ENCODE results near the gene SIRT7. TPM values are rescaled to one million over a fixed set of nuclear protein-coding genes. Genes with fewer than 3 reads are reported as not detected.

The SIRT7 gene
- total and polyA plus RNA-seq, 11 donors: 3.6 to 13.2 (median 6.8) TPM

DNA sequence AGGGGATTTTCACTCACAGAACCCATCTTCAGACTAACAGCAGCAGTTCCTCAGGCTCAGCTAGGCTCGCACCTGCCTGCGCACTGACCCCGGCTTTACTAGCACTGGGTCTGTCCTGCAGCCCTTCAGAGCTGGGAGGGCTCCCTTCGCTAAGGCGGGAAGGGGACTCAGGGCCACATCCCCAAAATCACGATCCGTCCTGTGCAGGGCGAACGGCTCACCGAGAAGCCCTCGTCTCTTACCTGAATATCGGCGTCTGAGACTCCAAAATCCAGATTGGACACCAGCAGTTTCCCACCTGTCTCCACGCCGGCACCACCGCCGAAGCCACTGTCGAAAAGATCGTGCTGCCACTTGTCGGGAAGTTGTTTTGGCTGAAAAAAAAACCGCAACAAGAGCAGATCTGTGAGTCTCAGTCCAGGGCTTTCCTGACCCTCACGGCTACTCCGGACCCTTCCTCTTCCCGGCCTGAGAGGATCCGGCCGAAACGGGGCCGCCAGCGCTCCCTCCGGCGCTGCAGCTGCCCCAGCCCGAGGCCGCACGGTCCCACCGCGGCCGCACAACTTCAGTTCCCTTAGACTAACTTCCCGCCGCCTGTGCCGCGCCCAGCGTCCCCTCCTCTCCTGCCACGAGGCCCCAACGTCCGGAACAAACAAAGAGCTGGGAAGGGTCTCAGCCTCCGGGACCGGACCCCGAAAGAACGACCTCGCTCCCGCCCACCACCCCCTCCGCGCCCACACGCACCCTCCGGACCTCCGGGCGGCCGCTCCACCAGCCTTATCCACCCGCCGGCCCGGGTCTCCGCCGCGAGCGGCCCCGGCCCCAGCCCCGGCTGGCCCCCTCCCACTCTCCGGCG is 27.3 kb downstream of the SIRT7 start:
- H3K9me3 ChIP-seq: no peaks in the 10 kb centered on the region
- H3K4me1 ChIP-seq: peaks cover 7 to 34% (median 21%) of the 10 kb centered on the region in 12 donors
- intact Hi-C loops (cut with DNase I): loop anchor here in 1 of 10 donors (1.0 kb wide), 1 partner anchor 21 kb away; the partner anchor contains the start of gene PCYT2
- TF ChIP-seq, protein P1, sequence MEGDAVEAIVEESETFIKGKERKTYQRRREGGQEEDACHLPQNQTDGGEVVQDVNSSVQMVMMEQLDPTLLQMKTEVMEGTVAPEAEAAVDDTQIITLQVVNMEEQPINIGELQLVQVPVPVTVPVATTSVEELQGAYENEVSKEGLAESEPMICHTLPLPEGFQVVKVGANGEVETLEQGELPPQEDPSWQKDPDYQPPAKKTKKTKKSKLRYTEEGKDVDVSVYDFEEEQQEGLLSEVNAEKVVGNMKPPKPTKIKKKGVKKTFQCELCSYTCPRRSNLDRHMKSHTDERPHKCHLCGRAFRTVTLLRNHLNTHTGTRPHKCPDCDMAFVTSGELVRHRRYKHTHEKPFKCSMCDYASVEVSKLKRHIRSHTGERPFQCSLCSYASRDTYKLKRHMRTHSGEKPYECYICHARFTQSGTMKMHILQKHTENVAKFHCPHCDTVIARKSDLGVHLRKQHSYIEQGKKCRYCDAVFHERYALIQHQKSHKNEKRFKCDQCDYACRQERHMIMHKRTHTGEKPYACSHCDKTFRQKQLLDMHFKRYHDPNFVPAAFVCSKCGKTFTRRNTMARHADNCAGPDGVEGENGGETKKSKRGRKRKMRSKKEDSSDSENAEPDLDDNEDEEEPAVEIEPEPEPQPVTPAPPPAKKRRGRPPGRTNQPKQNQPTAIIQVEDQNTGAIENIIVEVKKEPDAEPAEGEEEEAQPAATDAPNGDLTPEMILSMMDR (IDR thresholded peaks at IDR 0.05): no peak
- TF ChIP-seq POLR2A (IDR thresholded peaks at IDR 0.05): no peak
- ATAC-seq (no peak), DNase-seq (peak in 1 of 5 donors; percentile 60)
- WGBS, 4 donors: 7 to 12% (median 8%) methylated on average over 45 to 69 of the region's 69 CpGs
- H3K27me3 ChIP-seq: no peaks in the 10 kb centered on the region
- peaks cover 0 to 70% (median 62%) of the 10 kb centered on the region in 9 donors for H3K36me3 ChIP-seq
- peak overlapping the region in 11 of 12 donors; percentile 64 to 97 (median 93) for H3K27ac ChIP-seq
- H3K4me3 ChIP-seq: peak overlapping the region; percentile 56 to 99 (median 94)

DNA sequence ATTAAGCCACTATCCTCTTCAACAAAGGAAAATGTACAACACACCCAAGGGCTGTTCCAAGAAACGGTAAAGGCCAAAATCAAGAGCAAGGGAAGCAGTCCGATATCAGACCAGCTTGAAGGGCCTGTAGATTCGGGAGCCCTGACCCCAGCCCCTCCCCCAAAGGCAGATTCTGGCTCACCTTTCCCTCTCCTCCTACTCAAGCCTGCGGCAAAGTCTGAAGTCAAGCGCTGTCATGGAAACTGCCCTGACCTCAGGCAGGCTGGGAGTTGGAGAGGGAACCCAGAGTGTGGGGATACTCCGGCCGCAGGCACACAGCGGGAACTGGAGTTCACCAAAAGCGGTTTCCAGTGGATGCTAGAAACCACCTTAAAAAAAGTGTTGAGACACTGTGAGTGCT is 28.4 kb downstream of the SIRT7 start:
- ATAC-seq (no peak), DNase-seq (peak in 1 of 5 donors; percentile 30)
- Histone ChIP-seq H3K9me3 (no peaks in the 10 kb centered on the region), H3K27ac (no peak overlapping the region), H3K4me1 (peaks cover 7 to 41% (median 24%) of the 10 kb centered on the region in 12 donors), H3K36me3 (peaks cover 0 to 70% (median 55%) of the 10 kb centered on the region in 9 donors), H3K27me3 (no peaks in the 10 kb centered on the region), H3K4me3 (peak overlapping the region in 6 of 12 donors; percentile 91 to 99 (median 98))
- 85 to 92% (median 90%) methylated on average over 9 of the region's 9 CpGs for WGBS, 4 donors
- intact Hi-C loops (cut with DNase I): no loop called here
- no peak for TF ChIP-seq POLR2A (IDR thresholded peaks at IDR 0.05)
- TF ChIP-seq, protein P1 (IDR thresholded peaks at IDR 0.05): no peak

DNA sequence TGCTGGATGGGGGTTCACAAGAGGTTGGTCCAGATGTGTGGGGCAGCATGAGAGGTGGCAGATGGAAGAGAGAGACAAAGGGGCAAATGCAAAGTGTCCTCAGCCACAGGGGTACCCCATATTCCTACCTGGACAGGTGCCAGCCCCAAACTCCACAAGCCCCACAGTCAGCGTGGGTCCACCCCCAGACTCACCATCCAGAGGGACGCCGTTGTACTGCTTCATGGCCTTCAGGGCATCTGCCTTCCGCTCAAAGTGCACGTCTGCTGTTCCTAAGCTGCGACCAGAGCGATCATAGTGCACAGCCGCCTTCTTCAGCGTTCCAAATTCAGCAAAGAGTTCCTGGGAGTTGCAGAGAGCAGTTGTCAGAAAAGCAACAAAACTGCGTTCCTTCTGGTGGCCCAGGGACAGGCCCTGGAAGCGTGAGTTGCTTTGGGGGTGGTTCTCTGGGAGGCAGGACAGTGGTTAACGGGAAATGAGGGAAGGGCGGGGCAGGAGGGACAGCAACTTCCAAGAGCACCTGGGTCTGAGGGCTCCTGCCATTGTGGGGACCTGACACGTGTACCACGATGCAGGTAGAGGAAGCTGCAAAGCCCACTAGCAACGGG is 28.9 kb downstream of the SIRT7 start:
- peaks cover 7 to 45% (median 27%) of the 10 kb centered on the region in 12 donors for H3K4me1 ChIP-seq
- peaks cover 0 to 68% (median 55%) of the 10 kb centered on the region in 9 donors for H3K36me3 ChIP-seq
- 90 to 92% (median 92%) methylated on average over 9 to 16 of the region's 16 CpGs for WGBS, 4 donors
- DNase-seq (peak in 1 of 5 donors; percentile 33), ATAC-seq (no peak)
- no peaks in the 10 kb centered on the region for H3K9me3 ChIP-seq
- no peaks in the 10 kb centered on the region for H3K27me3 ChIP-seq
- intact Hi-C loops (cut with DNase I): no loop called here
- no peak overlapping the region for H3K27ac ChIP-seq
- TF ChIP-seq, protein P1 (IDR thresholded peaks at IDR 0.05): no peak
- no peak for TF ChIP-seq POLR2A (IDR thresholded peaks at IDR 0.05)
- no peak overlapping the region for H3K4me3 ChIP-seq

All from heart left ventricle (tissue), 16 donors.